DND-41 (cell line): ENCODE results near the gene MACROD2.

Experiments
- EZH2 ChIP-seq: IDR thresholded peaks from 3 replicates; pipeline ENCODE4 v1.6.1; 2012; ENCODE audit warnings: borderline replicate concordance, low read depth, mild to moderate bottlenecking, moderate library complexity, low read length, inconsistent platforms; ENCODE audit not compliant: severe bottlenecking
- TF ChIP-seq, protein P1 (sequence below): IDR thresholded peaks from 2 replicates; pipeline ENCODE4 v1.5.1; 2012; ENCODE audit warnings: borderline replicate concordance, low read length, moderate library complexity, mild to moderate bottlenecking; ENCODE audit not compliant: poor library complexity, severe bottlenecking; ENCODE audit errors: extremely low read depth

DNA sequence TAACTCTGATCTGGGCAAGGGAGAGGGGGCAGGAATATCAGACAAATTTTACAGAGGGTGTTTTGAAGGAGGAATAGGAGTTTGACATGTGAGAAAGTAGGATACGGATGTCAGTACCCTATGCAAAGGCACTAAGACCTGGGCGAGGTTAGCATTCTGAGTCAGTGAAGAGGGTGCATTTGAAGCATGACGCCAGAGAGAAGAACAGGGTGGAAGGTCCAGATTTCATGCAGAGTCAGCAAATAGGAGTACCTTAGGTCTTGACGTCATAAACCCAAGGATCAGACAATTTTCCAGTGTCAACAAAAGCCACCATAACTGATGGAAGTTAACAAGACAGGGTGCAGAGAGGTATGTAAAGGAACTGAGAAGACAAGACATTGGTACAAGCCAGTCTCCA is 1738.7 kb downstream of the MACROD2 start:
- TF ChIP-seq, protein P1, sequence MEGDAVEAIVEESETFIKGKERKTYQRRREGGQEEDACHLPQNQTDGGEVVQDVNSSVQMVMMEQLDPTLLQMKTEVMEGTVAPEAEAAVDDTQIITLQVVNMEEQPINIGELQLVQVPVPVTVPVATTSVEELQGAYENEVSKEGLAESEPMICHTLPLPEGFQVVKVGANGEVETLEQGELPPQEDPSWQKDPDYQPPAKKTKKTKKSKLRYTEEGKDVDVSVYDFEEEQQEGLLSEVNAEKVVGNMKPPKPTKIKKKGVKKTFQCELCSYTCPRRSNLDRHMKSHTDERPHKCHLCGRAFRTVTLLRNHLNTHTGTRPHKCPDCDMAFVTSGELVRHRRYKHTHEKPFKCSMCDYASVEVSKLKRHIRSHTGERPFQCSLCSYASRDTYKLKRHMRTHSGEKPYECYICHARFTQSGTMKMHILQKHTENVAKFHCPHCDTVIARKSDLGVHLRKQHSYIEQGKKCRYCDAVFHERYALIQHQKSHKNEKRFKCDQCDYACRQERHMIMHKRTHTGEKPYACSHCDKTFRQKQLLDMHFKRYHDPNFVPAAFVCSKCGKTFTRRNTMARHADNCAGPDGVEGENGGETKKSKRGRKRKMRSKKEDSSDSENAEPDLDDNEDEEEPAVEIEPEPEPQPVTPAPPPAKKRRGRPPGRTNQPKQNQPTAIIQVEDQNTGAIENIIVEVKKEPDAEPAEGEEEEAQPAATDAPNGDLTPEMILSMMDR: no peak
- no peak for TF ChIP-seq EZH2
